NCI-H460 (cell line): Measurements from ENCODE around the gene KRT74. TPM values are rescaled to one million over a fixed set of nuclear protein-coding genes. Genes with fewer than 3 reads are reported as not detected.

Experiments
- DNase-seq: peaks from one replicate; pipeline ENCODE4 v3.0.0-alpha.2; 2016; ENCODE audit warnings: low read depth; ENCODE audit errors: extremely low read depth
- polyA plus RNA-seq: library from polyadenylated mRNA; depleted of rRNA; stranded (reverse); fragments of >200 nt; gene quantifications from 2 replicates; pipeline ENCODE4 v1.2.3, GENCODE V29; 2014; cell fraction: nucleus; rRNA removed
- total RNA-seq: library from RNA; depleted of rRNA; stranded (reverse); fragments of >200 nt; shearing (Covaris generic); gene quantifications from 2 replicates; pipeline ENCODE4 v1.2.3, GENCODE V29; 2014; rRNA removed

Gene KRT74
- not detected in 2 replicates for total RNA-seq
- polyA plus RNA-seq: not detected in 2 replicates

DNA sequence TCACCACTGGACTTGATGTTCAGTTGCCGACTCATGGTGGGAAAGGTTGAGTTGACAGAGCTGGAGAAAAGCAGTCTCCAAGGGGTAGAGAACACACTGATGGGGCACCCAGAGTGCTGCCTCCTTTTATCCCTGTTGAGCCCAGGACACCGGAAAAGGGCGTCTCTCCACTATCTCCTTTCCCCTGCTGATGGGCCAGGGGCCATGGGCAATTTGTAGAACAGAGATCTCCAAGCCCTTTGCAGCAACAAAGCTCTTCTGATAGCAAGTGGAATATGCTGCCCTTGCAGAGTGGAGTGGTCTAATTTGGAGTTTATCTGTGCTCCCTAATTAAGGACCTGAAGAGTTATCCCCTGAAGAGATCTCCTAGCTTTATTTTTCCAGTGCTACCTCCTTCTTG is at the start of gene KRT74:
TSS of gene KRT74 (minus strand) at position 101 of the 400 bp plus-strand sequence. CDS start at position 35, 66 bp downstream.
- no peak for DNase-seq

DNA sequence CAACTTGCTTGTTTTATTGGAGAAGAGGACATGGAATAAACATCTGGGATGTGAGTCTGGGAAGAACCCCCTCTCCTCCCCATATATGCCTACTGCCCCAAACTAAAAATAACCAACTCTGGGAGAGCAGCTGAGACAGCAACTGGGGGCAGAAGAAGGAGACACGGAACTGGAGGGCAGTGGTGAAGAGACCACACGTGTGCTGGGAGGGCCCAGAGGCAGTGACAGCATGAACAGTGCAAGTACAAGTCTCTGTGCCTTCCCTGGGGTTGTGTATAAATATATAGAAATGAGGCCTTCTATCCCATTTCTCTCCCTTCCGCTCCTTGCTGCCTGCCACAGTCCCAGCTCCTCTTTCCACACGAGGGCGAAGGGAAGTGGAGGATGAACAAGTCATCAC is 48.7 kb upstream of the KRT74 start:
- DNase-seq: no peak

DNA sequence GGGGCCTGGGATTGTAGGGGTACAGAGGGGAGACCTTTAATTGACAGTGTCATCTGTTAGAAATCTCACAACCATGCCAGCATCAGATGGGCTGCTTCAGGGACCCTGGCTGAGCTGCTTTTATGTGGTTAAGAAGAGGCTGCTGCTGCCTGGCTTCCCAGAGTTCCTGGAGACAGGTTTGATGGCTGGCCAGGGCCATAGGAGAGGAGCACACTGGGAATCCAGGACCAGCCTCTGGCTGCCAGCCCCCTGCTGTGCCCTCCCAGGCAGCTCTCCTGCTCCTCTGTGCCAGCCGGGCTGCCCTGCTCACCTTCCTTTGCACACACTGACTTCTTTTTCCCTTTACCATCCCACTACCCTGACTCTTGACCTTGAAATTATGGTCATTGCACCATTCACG is 45.2 kb upstream of the KRT74 start:
- no peak for DNase-seq

DNA sequence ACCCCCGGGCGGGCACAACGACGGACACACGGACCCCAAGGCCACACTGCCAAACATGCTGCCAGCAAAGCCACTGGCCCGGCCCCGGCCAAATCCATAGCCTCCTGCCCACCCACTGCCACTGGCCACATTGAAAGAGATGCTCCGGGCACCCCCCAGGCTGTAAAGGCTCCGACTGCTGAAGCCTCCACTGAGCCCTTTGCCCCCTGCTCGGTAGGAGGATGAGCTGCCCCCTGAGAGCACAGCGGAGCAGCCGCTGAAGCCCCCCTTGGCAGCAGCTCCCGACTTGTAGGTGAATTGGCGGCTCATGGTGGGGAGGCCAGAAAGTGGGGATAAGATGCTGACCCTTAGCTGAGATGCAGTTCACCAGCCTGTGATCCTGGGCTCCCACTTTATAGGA is 44.6 kb upstream of the KRT74 start, which contains the start of gene KRT73:
TSS of gene KRT73 (minus strand) at position 344 of the 400 bp plus-strand sequence. CDS start at position 309, 35 bp downstream.
- DNase-seq: no peak

DNA sequence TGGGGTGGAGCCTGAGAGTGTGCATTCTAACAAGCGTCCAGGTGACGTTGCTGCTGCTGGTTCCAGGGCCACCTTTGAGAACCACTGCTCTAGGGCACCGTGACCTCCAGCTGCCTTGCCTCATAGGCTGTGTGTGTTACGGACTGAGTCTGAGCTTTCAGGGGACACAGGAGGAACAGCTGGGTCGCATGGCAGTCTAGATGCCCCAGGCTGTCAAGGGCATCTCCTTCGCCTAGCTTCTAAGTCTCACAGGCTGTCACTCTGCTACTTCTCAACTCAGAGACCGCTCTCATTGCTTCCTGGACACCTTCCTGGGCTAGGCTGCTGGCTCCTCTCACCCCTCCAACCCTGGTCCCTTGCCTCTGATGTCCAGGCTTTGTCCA is 43.8 kb upstream of the KRT74 start:
- no peak for DNase-seq

DNA sequence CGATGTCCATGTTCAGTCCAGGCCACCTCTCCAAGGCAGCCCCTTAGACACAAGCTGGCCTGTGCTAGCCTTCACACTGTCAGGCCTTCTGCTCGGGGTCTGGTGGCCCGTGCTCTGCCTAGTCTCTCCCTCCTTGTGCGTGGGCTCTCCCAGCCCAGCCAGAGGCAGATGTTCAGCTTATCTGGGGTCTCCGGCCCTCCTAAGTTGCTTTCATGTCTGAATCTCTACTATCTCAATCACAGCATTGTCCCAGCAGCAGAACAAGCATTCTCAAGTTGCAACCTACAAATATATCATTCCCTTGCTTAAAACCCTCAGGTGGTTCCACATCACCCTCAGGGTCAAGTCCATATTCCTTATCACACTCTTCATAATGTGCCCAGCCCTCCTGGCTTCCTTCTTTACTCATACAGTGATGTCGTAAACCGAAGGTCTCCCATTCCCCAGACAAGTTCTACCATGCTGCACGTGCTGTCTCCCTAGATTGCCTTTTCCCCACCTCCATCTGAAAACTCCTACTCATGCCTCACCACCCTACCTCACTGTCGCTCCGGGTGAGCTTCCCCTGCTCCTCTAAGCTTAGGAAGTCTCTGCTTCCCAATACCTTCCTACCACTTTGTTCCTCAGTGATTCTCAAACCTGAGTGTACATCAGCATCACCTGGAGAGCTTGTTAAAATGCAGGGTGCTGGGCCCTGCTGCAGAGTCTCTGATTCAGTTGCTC is 43.2 kb upstream of the KRT74 start:
- no peak for DNase-seq

DNA sequence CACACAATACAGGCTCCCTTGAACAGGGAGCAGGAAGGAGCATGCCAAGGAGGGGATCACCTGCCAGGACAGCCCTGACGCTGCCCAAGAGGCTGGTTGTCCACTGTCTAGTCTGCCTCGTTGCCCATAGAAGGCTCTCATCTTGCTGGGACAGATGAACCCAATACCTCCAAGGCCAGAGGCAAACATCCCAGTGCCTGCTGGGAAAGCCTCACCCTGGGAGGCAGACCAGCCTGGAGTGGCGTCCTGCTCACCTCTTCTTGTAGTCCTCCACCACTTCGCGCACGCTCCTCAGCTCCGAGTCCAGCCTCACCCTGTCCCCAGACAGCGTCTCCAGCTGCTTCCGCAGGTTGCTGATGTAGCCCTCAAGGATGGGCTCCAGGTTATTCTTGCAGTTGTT is 42.3 kb upstream of the KRT74 start:
- no peak for DNase-seq

DNA sequence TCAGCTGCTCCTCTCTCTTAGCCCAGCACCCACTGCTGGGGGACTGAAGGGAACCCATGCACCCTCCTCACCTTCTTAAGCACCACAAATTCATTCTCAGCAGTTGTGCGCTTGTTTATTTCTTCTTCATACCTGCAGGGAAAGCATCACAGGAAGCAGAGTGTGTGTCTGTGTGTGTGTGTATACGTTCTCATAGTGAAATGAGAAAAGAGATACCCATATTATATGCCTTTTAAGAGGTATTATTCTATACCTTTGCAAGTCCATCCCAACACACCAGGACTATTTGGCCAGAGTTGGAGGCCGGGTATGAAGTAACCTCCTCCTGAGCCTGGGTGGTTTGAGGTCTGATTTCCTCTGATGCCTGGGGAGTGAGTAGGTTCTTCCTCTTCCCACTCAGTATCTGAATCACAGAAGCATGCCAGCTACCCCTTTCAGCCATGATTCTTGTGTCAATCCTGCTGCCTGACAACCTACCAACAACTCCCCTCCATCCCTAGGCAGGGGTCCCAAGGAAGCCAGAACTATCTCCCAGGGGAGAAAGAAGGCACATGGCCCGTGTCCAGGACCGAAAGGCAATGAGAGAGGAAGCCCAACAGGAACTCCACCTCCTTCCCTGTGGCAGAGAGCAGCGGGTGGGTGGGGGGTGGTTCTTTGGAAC is 41.7 kb upstream of the KRT74 start:
- no peak for DNase-seq

DNA sequence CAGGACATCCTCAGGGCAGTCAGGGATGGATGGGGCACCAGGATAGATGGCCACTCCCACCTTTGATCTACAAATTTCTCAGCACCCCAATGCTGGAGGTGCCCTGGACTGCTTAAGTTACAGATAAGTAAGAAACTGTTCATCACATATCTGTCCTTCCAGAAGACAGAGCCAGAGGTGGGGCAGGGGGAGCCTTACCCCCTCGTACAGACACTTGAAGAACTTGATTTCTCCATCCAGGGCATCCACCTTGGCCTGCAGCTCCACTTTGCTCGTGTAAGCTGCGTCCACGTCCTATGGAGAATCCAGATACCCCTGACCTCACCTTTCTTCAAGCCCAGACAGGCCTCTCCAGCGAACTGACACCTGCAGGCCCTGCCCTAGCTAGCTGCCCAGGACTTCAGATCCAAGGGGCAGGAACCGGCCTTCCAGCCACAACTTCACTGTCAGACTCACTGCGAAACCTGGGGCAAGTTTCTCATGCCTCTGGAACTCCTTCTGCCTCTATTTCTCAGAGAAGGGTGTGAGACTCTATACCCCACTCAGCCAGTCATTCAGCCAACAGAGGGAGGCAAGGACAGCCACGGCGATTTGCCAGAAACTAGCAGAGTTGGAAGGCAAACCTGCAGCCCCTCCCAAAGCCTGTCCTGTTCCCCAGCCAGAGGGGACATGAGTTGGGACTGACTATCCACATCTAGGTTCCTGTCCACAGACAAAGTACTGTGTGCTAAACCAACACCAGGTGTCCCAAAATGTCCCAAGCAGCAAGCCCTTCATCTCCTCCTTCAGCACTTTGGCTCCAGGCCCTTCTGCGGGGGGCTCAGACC is 41.0 kb upstream of the KRT74 start:
- DNase-seq: no peak

DNA sequence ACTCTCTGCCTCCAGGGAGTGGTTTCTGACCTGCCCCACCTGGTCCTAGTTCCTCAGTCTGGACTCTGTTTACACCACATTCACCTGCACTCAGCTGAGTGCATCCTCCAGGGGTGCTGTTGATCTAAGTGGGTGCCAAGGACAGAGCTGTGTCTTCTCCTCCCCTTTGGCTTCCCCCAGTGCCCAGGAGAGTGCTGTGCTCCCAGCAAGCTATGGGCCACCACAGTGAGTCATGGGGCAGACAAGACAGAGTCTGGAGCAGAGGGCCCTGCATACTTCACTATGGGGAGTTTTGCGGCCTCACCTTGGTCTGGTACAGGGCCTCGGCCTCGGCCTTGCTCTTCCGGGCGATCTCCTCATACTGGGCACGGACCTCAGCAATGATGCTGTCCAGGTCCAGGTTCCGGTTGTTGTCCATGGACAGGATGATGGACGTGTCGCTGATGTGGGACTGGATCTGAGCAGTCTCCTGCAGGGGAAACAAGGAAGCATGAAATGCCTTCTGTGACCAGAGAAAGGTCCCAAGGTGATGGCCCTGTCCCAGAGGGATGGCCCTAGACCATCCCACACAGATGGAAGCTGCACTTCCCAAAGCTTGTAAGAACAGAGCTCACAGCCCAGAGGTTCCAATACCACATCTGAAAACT is 39.9 kb upstream of the KRT74 start:
- DNase-seq: no peak

DNA sequence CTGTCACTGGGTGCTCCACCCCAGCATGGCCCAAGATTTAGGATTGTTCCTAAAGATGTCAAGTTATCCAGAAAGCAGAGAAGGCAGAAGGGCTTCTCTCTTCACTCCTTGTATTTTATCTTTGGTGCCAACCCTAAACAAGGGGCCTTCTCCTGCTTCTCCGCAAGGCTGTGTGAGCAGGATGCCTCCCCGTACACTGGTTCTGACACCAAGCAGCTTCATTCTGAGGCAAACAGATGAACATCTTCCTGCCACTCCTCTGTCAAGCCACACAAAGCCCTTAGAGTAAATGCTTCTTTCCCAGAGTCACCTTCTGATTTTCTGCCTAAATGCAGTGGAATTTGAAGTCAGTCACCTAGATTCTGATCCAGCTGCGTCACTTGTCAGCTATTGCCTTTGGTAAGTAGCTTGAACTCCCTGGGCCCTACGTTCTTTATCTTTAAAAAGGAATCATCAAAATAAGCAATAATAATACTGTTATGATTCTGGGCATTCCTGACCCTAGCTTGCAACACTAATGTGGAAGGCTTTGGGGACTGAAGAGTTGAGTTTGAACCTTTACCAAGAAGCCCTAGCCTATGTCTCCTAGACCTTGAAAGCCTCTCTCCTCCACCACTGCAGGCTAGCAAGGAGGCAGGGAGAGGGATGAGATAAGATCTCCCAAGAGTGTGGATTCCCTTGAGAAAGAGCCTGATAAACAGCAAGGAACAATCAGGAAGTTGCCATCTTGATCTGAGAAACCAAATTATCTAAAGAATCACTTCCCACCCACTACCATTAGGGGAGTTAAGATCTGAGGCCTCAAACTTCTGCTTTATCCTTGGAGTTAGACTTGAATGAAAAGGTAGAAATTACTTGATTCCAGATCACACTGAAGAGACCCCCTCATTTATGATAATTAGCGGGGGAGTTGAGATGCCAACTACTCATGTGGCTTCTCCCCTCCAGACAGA is 39.1 kb upstream of the KRT74 start:
- DNase-seq: no peak

DNA sequence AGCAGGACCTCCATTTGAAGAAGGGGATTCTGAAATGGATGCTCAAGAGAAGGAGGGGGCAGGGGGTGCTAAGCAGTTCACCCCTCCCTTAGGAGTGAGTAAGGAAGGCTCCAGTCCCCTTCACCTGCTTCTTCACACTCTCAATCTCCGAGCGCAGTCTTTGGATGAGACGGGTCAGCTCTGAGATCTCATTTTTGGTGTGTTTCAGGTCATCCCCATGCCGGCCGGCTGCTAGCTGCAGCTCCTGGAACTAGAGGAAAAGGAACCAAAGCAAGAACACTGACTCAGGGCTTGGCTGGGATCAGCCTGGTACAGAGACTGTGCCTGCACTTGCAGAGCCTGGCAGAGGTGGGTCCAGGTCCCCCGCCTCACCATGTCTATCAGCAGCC is 37.4 kb upstream of the KRT74 start:
- DNase-seq: no peak

DNA sequence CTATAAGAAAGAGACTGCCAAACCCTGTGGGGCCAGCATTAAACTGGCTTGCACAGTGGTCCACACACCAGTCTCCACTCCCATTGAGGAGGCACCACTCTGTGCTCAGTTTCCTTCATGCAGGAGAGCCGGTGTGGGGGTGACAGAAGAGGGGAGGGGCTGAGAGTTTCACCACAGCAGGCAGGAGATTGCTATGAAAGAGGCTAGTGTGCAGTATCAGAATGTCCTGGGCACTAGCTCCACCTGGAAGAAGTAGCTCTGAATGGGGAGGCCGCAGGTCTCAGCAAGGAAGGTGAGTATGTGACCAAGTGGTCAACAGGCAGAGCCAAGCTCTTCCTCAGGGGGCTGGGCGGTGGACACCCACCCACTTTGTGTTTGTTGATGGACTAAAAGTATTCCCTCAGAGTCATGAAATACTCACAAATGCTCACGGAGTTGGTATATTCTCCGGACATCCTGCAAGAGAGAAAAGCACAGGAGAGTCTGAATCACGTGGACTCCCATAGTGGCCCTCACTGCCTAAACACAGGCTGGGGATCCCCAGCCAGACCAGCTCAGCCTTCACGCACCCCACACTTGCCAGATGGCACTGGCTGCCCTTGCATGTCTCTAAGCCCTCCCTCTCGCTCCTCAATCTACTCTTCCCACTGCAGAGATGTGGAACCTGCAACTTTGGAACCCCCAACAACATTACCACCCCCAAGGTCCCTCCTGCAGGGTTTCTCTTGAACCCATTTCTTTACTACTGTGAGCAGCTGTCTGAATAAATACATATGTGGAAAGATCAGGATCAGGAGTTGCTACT is 35.4 kb upstream of the KRT74 start:
- DNase-seq: no peak

DNA sequence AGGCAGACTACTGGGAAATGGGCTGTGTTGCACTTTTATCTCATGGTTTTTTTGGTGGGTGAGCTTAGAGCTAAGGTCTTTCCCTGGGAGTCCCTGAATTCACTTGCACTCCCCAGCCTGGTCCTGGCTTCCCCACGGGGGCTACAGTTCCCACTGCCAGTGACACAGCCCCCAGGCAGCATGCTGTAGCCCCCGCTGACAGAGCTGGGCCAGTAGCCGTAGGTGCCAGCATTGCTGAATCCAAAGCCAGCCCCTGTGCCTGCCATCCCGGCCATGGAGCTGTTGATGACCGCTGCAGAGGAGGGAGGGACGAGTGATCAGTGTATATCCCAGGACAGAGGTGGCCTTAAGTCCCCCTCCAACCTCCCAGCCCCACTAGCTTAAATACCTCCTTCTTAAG is 34.5 kb upstream of the KRT74 start:
- no peak for DNase-seq

DNA sequence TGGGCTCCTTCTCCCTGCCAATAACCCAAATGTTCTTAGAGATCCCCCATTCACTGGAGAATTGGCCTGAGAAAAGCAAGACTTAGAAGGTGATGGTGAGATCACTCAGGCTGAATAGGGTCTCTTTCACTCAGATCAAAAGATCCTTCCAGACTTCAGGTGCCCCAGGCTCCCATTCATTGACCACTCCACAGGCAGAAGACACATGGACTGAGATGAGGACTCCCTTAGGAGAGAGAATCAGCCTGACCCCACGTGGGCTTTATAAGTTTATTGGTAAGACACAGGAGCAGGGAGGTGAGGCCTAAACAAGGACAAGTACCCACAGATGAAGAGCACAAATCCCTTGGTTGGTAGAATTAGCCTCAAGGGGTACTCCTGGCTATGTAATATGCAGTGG is 33.7 kb upstream of the KRT74 start:
- DNase-seq: no peak

DNA sequence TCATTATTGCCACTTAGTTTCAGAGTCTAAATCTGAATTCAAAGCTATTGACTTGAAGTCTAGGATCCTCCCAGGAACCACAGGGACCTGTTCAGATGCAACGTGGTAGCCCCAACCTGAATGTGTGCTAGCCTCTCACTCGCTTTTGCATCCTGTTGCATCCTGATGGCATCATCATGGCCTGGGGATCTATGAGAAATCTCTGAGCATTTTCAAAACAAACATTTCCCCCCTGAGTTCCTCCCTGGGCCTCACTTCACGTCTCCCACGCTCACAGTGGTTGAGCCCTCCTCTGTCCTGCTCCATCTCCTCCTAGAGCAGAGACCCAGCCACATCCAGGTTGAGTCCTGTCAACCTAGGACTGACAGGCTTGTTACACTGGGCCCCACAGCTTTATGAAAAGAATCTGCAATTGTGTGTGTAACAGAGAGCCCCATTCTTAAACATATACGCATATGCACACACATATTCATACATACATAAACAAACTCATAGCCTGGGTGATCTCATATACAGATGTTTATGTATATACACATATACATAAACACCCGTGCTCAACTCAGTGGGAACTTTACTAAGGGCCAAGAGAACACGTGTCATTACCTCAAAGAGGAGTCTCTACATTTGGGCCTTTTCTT is 33.1 kb upstream of the KRT74 start:
- DNase-seq: no peak

DNA sequence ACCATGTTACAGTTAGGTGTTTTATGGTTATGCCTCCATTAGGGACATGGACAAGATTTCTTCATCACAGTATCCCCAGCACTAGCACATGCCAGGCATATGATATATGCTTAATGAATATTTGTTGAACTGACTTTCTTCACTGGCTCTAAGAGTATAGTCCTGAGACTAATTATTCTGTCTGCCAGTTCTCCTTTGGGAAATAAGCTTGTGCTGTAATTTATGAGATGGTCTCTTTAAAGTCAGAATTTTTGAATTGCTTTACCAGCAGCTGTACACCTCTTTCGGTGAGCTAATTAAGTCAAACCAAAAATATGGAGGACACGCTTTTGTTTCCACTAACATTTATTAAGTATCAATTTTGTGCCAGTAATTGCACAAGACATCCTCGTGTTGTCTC is 32.5 kb upstream of the KRT74 start:
- no peak for DNase-seq

DNA sequence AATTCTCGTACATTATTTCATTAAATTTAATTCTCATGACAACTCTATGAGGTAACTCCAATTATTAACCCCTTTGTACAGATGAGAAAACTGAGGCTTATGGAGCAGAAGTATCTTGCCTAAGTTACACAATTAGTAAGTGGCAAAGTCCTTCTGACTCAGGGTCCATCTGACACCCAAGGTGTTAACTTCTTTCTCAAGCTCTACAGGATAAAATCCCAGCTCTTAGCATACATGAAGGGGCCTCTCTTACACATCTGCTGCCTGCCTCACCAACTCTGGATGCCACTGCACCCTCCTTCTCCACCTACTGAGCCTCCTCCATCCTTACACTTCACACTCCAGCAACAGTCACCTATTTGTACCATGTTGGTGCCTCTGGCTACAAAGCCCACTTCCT is 31.9 kb upstream of the KRT74 start:
- DNase-seq: no peak
